Hepatocyte (in vitro differentiated cells): ENCODE data around the gene CAV3. TPM values are rescaled to one million over a fixed set of nuclear protein-coding genes. Genes with fewer than 3 reads are reported as not detected.

Experiments used
- DNase-seq: peaks from one replicate; pipeline ENCODE4 v3.0.0-alpha.2; 2016; ENCODE audit warnings: low spot score
- H2AFZ ChIP-seq: fragments of 200-600 bp; sonication (generic); 2 replicates; pipeline ENCODE4 v1.6.0; 2016; ENCODE audit warnings: antibody characterized with exemption, mild to moderate bottlenecking
- H3K27ac ChIP-seq: fragments of 200-600 bp; sonication (generic); 2 replicates; pipeline ENCODE4 v1.5.1; 2016; ENCODE audit warnings: mild to moderate bottlenecking
- H3K27me3 ChIP-seq: fragments of 200-600 bp; sonication (generic); 2 replicates; pipeline ENCODE4 v1.6.1; 2016
- H3K36me3 ChIP-seq: fragments of 200-600 bp; sonication (generic); replicated peaks from 2 replicates; pipeline ENCODE4 v1.5.1; 2016; ENCODE audit warnings: low read depth; ENCODE audit not compliant: insufficient read depth
- H3K4me1 ChIP-seq: fragments of 200-600 bp; sonication (generic); 2 replicates; pipeline ENCODE4 v1.5.1; 2016; ENCODE audit warnings: mild to moderate bottlenecking, moderate library complexity; ENCODE audit not compliant: insufficient read depth
- H3K4me2 ChIP-seq: fragments of 200-600 bp; sonication (generic); 2 replicates; pipeline ENCODE4 v1.6.0; 2016
- H3K4me3 ChIP-seq: fragments of 200-600 bp; sonication (generic); 2 replicates; pipeline ENCODE4 v1.5.1; 2016; ENCODE audit warnings: mild to moderate bottlenecking
- H3K79me2 ChIP-seq: fragments of 200-600 bp; sonication (generic); 2 replicates; pipeline ENCODE4 v1.6.0; 2017; ENCODE audit warnings: mild to moderate bottlenecking
- H3K9me2 ChIP-seq: fragments of 200-600 bp; sonication (generic); replicated peaks from 2 replicates; pipeline ENCODE4 v1.6.0; 2017; ENCODE audit warnings: mild to moderate bottlenecking; ENCODE audit not compliant: insufficient read depth
- H3K9me3 ChIP-seq: fragments of 200-600 bp; sonication (generic); 2 replicates; pipeline ENCODE4 v1.5.1; 2016; ENCODE audit warnings: low read depth, mild to moderate bottlenecking
- H4K20me1 ChIP-seq: fragments of 200-600 bp; sonication (generic); 2 replicates; pipeline ENCODE4 v1.6.0; 2016; ENCODE audit warnings: mild to moderate bottlenecking; ENCODE audit not compliant: insufficient read depth, poor library complexity, severe bottlenecking
- CTCF ChIP-seq: fragments of 200-600 bp; sonication (generic); IDR thresholded peaks from 2 replicates; pipeline ENCODE4 v1.5.1; 2016; ENCODE audit warnings: antibody characterized with exemption, mild to moderate bottlenecking; ENCODE audit not compliant: poor library complexity
- EZH2 ChIP-seq: fragments of 200-600 bp; sonication (generic); IDR thresholded peaks from 2 replicates; pipeline ENCODE4 v1.6.1; 2016; ENCODE audit warnings: antibody characterized with exemption, mild to moderate bottlenecking, borderline replicate concordance
- EZH2phosphoT487 ChIP-seq: fragments of 200-600 bp; sonication (generic); IDR thresholded peaks from one replicate; pipeline ENCODE4 v1.6.1; 2018; ENCODE audit warnings: antibody characterized with exemption, mild to moderate bottlenecking, low read depth, moderate library complexity; ENCODE audit not compliant: unreplicated experiment, severe bottlenecking
- WGBS: methylation state at CpG from one replicate; pipeline ENCODE4 v1.1.6; 2016; ENCODE audit warnings: low lambda C conversion rate; ENCODE audit errors: missing lambda C conversion rate; 5-methylcytosine and 5-hydroxymethylcytosine counted together
- polyA plus RNA-seq: library from polyadenylated mRNA; unstranded; fragments of >200 nt; fragmentation: Nextera tagmentation; extraction: Ambion mirVana; gene quantifications from 2 replicates; pipeline ENCODE4 v1.2.1, GENCODE V29; 2016
- total RNA-seq: library from RNA; depleted of rRNA; stranded (reverse); fragments of >200 nt; gene quantifications from 2 replicates; pipeline ENCODE4 v1.2.3, GENCODE V29; 2014

Gene CAV3
- total and polyA plus RNA-seq, 2 experiments from 2014 or later = not detected

DNA sequence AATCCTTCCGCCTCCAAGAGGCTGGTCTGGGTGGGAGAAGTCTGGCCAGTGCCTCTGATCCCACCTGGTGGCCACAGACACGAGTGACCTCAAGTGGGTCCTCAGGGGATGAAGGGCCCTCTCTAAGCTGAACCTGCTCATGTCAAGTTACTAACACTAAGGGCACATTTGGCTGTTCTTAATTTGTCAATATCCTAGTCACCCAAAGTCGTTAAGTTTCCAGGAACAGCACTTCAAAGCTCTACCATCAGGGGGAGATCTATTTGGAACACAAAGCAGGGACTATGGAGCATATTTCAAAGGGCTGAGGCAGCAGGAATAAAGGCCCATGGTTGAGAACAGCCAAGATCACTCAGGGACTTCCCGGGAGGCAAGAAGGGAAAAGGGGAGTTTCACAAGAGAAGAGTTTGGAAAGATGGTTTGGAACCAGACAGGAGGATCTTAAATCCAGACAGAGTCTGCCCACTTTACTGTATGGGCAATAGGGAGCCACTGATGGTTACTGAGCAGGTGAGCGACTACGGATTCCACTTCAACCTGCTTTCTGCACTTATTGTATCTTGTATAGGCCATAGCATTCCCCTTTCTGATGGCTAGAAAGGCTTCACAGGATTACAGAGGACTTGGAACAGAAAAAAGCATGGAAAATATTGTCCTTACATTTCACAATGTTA lies 22.1 kb downstream of the CAV3 start:
- TF ChIP-seq EZH2 = no peak
- no peak for TF ChIP-seq EZH2phosphoT487
- TF ChIP-seq CTCF = no peak
- Histone ChIP-seq H3K4me1 (no peaks in the 10 kb centered on the region), H3K27me3 (no peaks in the 10 kb centered on the region), H3K4me3 (no peak overlapping the region), H3K27ac (no peak overlapping the region), H4K20me1 (no peaks in the 10 kb centered on the region), H3K36me3 (no peaks in the 10 kb centered on the region), H3K4me2 (no peak overlapping the region), H3K9me3 (no peaks in the 10 kb centered on the region), H2AFZ (no peak overlapping the region), H3K79me2 (no peaks in the 10 kb centered on the region), H3K9me2 (no peaks in the 10 kb centered on the region)
- WGBS = 75% methylated on average over 6 of the region's 6 CpGs
- DNase-seq = no peak

DNA sequence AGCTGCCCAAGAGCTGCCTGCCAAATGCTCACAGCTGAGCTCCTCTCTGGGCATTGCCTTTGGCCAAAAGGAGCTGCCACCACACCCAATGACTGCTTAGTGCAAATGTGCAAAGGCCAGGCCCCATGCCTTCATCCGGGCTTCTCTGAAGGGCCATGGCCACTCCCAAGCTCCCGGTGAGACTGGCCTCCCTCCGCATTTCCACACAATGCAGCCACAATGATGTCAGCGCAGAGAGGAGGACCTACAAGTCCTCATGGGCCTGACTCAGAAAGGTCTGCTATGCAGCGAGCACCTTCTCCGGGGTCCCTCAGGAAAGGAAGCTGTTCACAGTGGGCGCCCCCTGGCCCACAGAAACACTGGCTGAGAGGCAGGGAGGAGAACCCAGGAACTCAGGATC lies 23.1 kb downstream of the CAV3 start:
- H3K79me2 ChIP-seq = no peaks in the 10 kb centered on the region
- no peaks in the 10 kb centered on the region for H3K36me3 ChIP-seq
- H3K27me3 ChIP-seq = no peaks in the 10 kb centered on the region
- H3K9me3 ChIP-seq = no peaks in the 10 kb centered on the region
- no peak for DNase-seq
- no peaks in the 10 kb centered on the region for H4K20me1 ChIP-seq
- H3K4me2 ChIP-seq = no peak overlapping the region
- no peak overlapping the region for H3K27ac ChIP-seq
- WGBS = 80% methylated on average over 7 of the region's 7 CpGs
- no peak overlapping the region for H2AFZ ChIP-seq
- TF ChIP-seq EZH2phosphoT487 (no peak), CTCF (no peak), EZH2 (no peak)
- no peaks in the 10 kb centered on the region for H3K4me1 ChIP-seq
- no peak overlapping the region for H3K4me3 ChIP-seq
- no peaks in the 10 kb centered on the region for H3K9me2 ChIP-seq

DNA sequence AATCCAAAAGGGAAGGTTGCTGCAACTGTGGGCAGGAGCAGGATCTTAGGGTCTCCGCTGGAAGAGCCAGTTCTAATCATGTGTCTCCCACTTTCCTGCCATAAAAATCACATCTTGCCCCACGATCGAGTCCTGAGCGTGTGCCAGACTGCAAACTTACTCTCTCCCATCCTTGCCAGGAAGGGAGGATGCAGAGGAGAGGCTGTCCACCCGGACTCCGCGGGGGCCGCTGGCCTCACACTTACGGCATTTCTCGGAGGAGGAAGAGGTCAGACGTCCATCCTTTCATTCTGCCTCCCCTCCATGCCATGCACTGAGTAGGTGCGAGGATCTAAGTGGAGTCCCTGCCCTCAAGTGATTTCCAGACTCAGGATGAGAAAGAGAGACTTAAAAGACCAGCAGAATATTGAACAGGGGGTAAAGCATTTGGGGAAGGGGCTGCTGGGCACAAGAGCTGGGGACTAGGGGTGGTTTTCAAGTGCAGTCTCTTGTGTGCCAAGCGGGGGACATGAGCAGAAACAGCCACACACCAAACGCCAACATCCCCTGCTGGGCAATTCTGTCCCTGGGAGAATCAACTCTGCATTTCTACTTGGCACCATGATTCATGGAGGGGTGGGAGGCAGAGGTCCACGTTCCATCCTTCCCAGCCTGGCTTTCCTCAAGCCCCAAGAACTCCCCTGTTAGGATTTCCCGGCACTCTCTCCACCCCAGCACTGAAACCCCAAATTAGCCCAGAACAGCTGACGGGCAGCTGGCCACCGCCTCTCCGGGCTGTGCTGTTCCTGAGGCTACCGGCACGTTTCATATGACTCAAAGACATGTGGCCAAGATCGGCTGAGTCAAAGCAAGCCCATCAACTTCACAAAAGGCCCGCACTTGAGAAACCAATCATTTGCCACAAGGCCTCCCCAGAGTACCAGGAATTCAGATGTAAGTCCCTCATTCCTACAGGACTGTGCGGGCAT lies 24.2 kb downstream of the CAV3 start:
- Histone ChIP-seq H3K9me3 (no peaks in the 10 kb centered on the region), H3K27me3 (no peaks in the 10 kb centered on the region), H3K4me3 (no peak overlapping the region), H3K4me2 (no peak overlapping the region), H4K20me1 (no peaks in the 10 kb centered on the region), H3K36me3 (no peaks in the 10 kb centered on the region), H3K79me2 (no peaks in the 10 kb centered on the region), H3K4me1 (no peaks in the 10 kb centered on the region), H2AFZ (no peak overlapping the region), H3K27ac (no peak overlapping the region), H3K9me2 (no peaks in the 10 kb centered on the region)
- DNase-seq = no peak
- no peak for TF ChIP-seq CTCF
- TF ChIP-seq EZH2phosphoT487 = no peak
- TF ChIP-seq EZH2 = no peak
- 92% methylated on average over 24 of the region's 24 CpGs for WGBS
